Caki2 (cell line): ENCODE data around the gene TMED5. TPM values are rescaled to one million over a fixed set of nuclear protein-coding genes. Genes with fewer than 3 reads are reported as not detected.

Source experiments
- DNase-seq: peaks from one replicate; pipeline ENCODE4 v3.0.0-alpha.2; 2015; ENCODE audit warnings: low read depth
- in situ Hi-C: cut with HindIII; loops from 2 replicates; pipeline ENCODE4 v1.10.0; 2016; ENCODE audit warnings: low sequenced_read_pairs, low pct_unique_long_range_greater_than_20kb, mixed read lengths
- total RNA-seq: library from RNA; depleted of rRNA; stranded (reverse); fragments of >200 nt; shearing (Covaris generic); gene quantifications from 2 replicates; pipeline ENCODE4 v1.2.3, GENCODE V29; 2014; ENCODE audit warnings: low replicate concordance

The TMED5 gene
- total RNA-seq, 1 experiment from 2014 or later: 17.3 TPM

- DNase-seq: no peak
- in situ Hi-C loops: no loop called here
These were observed 40.1 kb downstream of the TMED5 start for GRCh38 chr1:93140106-93140505.

GRCh38 chr1:93137604-93138292 lies 42.5 kb downstream of the TMED5 start:
- no peak for DNase-seq
- in situ Hi-C loops: no loop called here

- no peak for DNase-seq
- in situ Hi-C loops: no loop called here
These were observed 43.8 kb downstream of the TMED5 start for GRCh38 chr1:93136445-93136844.

GRCh38 chr1:93132638-93133037 lies 47.6 kb downstream of the TMED5 start:
- in situ Hi-C loops: no loop called here
- no peak for DNase-seq

GRCh38 chr1:93129507-93130099 lies 50.6 kb downstream of the TMED5 start:
- in situ Hi-C loops: no loop called here
- no peak for DNase-seq

GRCh38 chr1:93124556-93125355 lies 55.5 kb downstream of the TMED5 start:
- DNase-seq: no peak
- in situ Hi-C loops: no loop called here

- in situ Hi-C loops: no loop called here
- DNase-seq: no peak
These were observed 56.9 kb downstream of the TMED5 start for GRCh38 chr1:93123201-93123783.

GRCh38 chr1:93120614-93121013 lies 59.6 kb downstream of the TMED5 start:
- no peak for DNase-seq
- in situ Hi-C loops: no loop called here

GRCh38 chr1:93114391-93114790 lies 65.8 kb downstream of the TMED5 start:
- in situ Hi-C loops: no loop called here
- DNase-seq: no peak

- no peak for DNase-seq
- in situ Hi-C loops: no loop called here
These were observed 67.1 kb downstream of the TMED5 start for GRCh38 chr1:93113127-93113526.

GRCh38 chr1:93111561-93111960 lies 68.7 kb downstream of the TMED5 start:
- DNase-seq: no peak
- in situ Hi-C loops: no loop called here

- in situ Hi-C loops: no loop called here
- no peak for DNase-seq
These were observed 69.1 kb downstream of the TMED5 start for GRCh38 chr1:93111065-93111464.

- in situ Hi-C loops: no loop called here
- no peak for DNase-seq
These were observed 70.6 kb downstream of the TMED5 start for GRCh38 chr1:93109578-93109977.

GRCh38 chr1:93108335-93108734 lies 71.9 kb downstream of the TMED5 start:
- no peak for DNase-seq
- in situ Hi-C loops: no loop called here

GRCh38 chr1:93107395-93107794 lies 72.8 kb downstream of the TMED5 start:
- in situ Hi-C loops: no loop called here

GRCh38 chr1:93106226-93106625 lies 74.0 kb downstream of the TMED5 start:
- in situ Hi-C loops: no loop called here
- no peak for DNase-seq

More at GRCh38 chr1:93107395-93107794, 72.8 kb downstream of the TMED5 start:
- no peak for DNase-seq

GRCh38 chr1:93102142-93102541 lies 78.1 kb downstream of the TMED5 start:
- in situ Hi-C loops: no loop called here

More at GRCh38 chr1:93102142-93102541, 78.1 kb downstream of the TMED5 start:
- DNase-seq: no peak
